ENCODE measurements around the gene TANC1. TPM values are rescaled to one million over a fixed set of nuclear protein-coding genes. Genes with fewer than 3 reads are reported as not detected.

Gene TANC1
- polyA plus RNA-seq, 2 of the 4 experiments (the other 2 are of a cell fraction): 9.2 to 21.2 TPM

DNA sequence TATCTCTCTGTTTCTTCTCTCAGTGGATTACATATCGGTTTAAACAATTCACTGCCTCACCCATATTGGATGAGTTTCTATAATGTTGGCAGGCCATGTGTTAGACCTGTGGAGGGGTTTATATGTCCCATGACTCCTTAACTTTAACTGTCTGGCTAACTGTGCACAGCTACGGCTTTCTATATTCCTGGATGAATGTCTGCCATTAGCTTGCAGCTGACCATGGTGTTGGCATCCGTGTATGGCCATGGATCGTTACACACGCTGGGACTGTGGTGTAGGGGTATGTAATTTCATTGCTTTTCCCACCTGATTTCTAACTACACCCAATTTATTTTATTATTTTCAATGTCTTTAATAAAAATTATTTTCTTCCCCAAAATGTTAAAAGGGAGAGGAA lies 3.3 kb upstream of the TANC1 start:
- WGBS (ENCODE audit: missing lambda C conversion rate): 97% methylated on average over 5 of the region's 5 CpGs
- CTCF ChIA-PET: no interaction called here
- FAIRE-seq: no peak
- Histone ChIP-seq H3K9me3 (no peaks in the 10 kb centered on the region), H3K27ac (no peak overlapping the region), H3K4me3 (no peak overlapping the region), H3K4me1 (peaks cover 5% of the 10 kb centered on the region), H3K4me2 (no peak overlapping the region)
- TF ChIP-seq ZNF302 (CRISPR knock-in tag; IDR thresholded peaks at IDR 0.05) (no peak), FOSB (CRISPR knock-in tag; IDR thresholded peaks at IDR 0.05) (no peak), SREBF2 (IDR thresholded peaks at IDR 0.05) (no peak), GATA3 (IDR thresholded peaks at IDR 0.05; ENCODE audit: borderline replicate concordance) (no peak), RAD21 (conservative IDR thresholded peaks at IDR 0.05 in 1 of 2, IDR thresholded peaks at IDR 0.05 in 1 of 2) (no peak), HOXB13 (CRISPR knock-in tag; IDR thresholded peaks at IDR 0.05; ENCODE audit: low read depth) (no peak)
- TF ChIP-seq, protein P1, sequence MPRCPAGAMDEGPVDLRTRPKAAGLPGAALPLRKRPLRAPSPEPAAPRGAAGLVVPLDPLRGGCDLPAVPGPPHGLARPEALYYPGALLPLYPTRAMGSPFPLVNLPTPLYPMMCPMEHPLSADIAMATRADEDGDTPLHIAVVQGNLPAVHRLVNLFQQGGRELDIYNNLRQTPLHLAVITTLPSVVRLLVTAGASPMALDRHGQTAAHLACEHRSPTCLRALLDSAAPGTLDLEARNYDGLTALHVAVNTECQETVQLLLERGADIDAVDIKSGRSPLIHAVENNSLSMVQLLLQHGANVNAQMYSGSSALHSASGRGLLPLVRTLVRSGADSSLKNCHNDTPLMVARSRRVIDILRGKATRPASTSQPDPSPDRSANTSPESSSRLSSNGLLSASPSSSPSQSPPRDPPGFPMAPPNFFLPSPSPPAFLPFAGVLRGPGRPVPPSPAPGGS (IDR thresholded peaks at IDR 0.05): no peak
- TF ChIP-seq, protein P2, sequence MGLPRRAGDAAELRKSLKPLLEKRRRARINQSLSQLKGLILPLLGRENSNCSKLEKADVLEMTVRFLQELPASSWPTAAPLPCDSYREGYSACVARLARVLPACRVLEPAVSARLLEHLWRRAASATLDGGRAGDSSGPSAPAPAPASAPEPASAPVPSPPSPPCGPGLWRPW (IDR thresholded peaks at IDR 0.05): no peak
- TF ChIP-seq, protein P3, sequence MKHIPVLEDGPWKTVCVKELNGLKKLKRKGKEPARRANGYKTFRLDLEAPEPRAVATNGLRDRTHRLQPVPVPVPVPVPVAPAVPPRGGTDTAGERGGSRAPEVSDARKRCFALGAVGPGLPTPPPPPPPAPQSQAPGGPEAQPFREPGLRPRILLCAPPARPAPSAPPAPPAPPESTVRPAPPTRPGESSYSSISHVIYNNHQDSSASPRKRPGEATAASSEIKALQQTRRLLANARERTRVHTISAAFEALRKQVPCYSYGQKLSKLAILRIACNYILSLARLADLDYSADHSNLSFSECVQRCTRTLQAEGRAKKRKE (CRISPR knock-in tag; IDR thresholded peaks at IDR 0.05; ENCODE audit: low read depth): no peak
- TF ChIP-seq, protein P4, sequence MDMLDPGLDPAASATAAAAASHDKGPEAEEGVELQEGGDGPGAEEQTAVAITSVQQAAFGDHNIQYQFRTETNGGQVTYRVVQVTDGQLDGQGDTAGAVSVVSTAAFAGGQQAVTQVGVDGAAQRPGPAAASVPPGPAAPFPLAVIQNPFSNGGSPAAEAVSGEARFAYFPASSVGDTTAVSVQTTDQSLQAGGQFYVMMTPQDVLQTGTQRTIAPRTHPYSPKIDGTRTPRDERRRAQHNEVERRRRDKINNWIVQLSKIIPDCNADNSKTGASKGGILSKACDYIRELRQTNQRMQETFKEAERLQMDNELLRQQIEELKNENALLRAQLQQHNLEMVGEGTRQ (IDR thresholded peaks at IDR 0.05): no peak
- no peak for ATAC-seq
- no peak for DNase-seq (ENCODE audit: low read depth in 1 of 2, low spot score in 1 of 2)
- POLR2A ChIA-PET: no interaction called here

DNA sequence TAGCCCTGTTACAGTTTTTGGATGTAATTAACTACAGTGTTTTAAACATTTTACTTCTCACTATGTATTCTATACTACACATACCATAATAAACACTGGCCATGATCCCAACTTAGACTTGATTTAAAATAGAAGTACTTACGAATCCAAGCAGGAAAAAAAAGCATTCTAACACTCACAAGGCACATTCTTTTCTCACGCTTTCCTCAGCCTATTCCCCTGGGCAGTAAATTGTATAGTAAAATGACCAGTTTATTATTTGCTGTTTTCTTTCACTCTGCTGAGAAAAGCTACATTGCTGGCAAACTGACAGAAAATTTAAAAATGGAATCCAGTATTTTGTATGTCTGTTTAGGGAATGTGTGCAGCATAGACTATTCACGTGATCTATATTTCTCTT lies 2.8 kb upstream of the TANC1 start:
- ChIA-PET CTCF (interaction anchor here (1.1 kb wide), 1 partner anchor 31 kb away, joined by 3 read pairs; no protein-coding TSS in a partner anchor), POLR2A (no interaction called here)
- Histone ChIP-seq H3K4me1 (peaks cover 8% of the 10 kb centered on the region), H3K27ac (no peak overlapping the region), H3K4me2 (no peak overlapping the region), H3K4me3 (no peak overlapping the region), H3K9me3 (no peaks in the 10 kb centered on the region)
- WGBS (ENCODE audit: missing lambda C conversion rate): 91% methylated on average over 3 of the region's 3 CpGs
- no peak for TF ChIP-seq RFX5 (IDR thresholded peaks at IDR 0.05)
- TF ChIP-seq ZNF302 (CRISPR knock-in tag; IDR thresholded peaks at IDR 0.05): no peak
- TF ChIP-seq CBX8 (IDR thresholded peaks at IDR 0.05): no peak
- no peak for TF ChIP-seq NR3C1 (IDR thresholded peaks at IDR 0.05)
- TF ChIP-seq SREBF2 (IDR thresholded peaks at IDR 0.05): no peak
- TF ChIP-seq HOXB13 (CRISPR knock-in tag; IDR thresholded peaks at IDR 0.05; ENCODE audit: low read depth): no peak
- TF ChIP-seq BHLHE40 (IDR thresholded peaks at IDR 0.05; ENCODE audit: low read depth, low read length): no peak
- TF ChIP-seq, protein P5, sequence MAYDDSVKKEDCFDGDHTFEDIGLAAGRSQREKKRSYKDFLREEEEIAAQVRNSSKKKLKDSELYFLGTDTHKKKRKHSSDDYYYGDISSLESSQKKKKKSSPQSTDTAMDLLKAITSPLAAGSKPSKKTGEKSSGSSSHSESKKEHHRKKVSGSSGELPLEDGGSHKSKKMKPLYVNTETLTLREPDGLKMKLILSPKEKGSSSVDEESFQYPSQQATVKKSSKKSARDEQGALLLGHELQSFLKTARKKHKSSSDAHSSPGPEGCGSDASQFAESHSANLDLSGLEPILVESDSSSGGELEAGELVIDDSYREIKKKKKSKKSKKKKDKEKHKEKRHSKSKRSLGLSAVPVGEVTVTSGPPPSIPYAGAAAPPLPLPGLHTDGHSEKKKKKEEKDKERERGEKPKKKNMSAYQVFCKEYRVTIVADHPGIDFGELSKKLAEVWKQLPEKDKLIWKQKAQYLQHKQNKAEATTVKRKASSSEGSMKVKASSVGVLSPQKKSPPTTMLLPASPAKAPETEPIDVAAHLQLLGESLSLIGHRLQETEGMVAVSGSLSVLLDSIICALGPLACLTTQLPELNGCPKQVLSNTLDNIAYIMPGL (CRISPR knock-in tag; IDR thresholded peaks at IDR 0.05; ENCODE audit: borderline replicate concordance): no peak
- ATAC-seq (no peak), DNase-seq (ENCODE audit: low read depth in 1 of 2, low spot score in 1 of 2) (no peak), FAIRE-seq (no peak)

DNA sequence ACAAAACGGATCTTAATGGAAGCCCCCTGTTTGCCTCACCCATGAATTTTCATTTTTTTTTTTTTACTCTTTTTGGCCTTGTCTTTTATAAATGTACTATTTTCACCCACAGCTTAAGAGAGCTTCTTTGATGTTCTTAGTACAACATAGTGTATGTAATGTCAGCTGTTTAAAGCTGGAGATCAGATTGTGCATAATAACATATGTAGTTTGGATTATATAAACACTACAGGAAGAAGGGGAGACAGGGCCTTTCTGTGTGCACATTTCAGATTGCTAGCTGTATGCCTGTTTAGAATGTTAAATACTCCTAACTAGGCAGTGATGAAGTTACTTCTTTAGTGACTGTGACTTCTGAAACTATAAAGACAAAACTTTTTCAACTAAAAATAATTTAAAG lies 2.1 kb upstream of the TANC1 start:
- POLR2A ChIA-PET: no interaction called here
- ATAC-seq (no peak), DNase-seq (ENCODE audit: low read depth in 1 of 2, low spot score in 1 of 2) (no peak), FAIRE-seq (no peak)
- CTCF ChIA-PET: interaction anchor here (1.1 kb wide), 1 partner anchor 31 kb away, joined by 3 read pairs; no protein-coding TSS in a partner anchor
- H3K4me2 ChIP-seq: no peak overlapping the region
- 74% methylated on average over 1 of the region's 1 CpG for WGBS (ENCODE audit: missing lambda C conversion rate)
- TF ChIP-seq CHD4 (IDR thresholded peaks at IDR 0.05; ENCODE audit: borderline replicate concordance) (no peak), JUNB (IDR thresholded peaks at IDR 0.05) (no peak), POLR2AphosphoS2 (conservative IDR thresholded peaks at IDR 0.05; ENCODE audit: low read length) (no peak), POLR2A (IDR thresholded peaks at IDR 0.05; ENCODE audit: low read length) (no peak), RARB (CRISPR knock-in tag; IDR thresholded peaks at IDR 0.05) (no peak), SREBF2 (IDR thresholded peaks at IDR 0.05) (no peak), HOXA7 (CRISPR knock-in tag; IDR thresholded peaks at IDR 0.05) (no peak), CEBPB (IDR thresholded peaks at IDR 0.05) (no peak)
- TF ChIP-seq, protein P5 (CRISPR knock-in tag; IDR thresholded peaks at IDR 0.05; ENCODE audit: borderline replicate concordance): no peak
- no peak overlapping the region for H3K27ac ChIP-seq
- H3K4me1 ChIP-seq: peaks cover 12% of the 10 kb centered on the region
- H3K9me3 ChIP-seq: no peaks in the 10 kb centered on the region
- H3K4me3 ChIP-seq: no peak overlapping the region

All from A549 (cell line).